ACC112 (cell line): Measurements from ENCODE around the gene PCDHGA12.
"Not testable (repeated sequence)": the region's sequence is repeated elsewhere in the genome, so short reads cannot be mapped to it uniquely, and the experiment has no call there.

ENCODE experiments used
- H2AFZ ChIP-seq: fragments of 200-600 bp; sonication (generic); one replicate; pipeline ENCODE4 v1.6.0; 2017; ENCODE audit warnings: antibody characterized with exemption, low read length; ENCODE audit not compliant: unreplicated experiment
- H3K27ac ChIP-seq: fragments of 200-600 bp; sonication (generic); 2 replicates; pipeline ENCODE4 v1.5.1; 2014; ENCODE audit warnings: low read depth, mild to moderate bottlenecking, antibody characterized with exemption, low read length, moderate library complexity
- H3K27me3 ChIP-seq: fragments of 200-600 bp; sonication (generic); 2 replicates; pipeline ENCODE4 v1.6.1; 2014; ENCODE audit warnings: mild to moderate bottlenecking, antibody characterized with exemption, low read length, moderate library complexity, mixed read lengths; ENCODE audit not compliant: insufficient read depth
- H3K36me3 ChIP-seq: fragments of 200-600 bp; sonication (generic); 2 replicates; pipeline ENCODE4 v1.6.1; 2016; ENCODE audit warnings: mild to moderate bottlenecking, antibody characterized with exemption, low read length, moderate library complexity, mixed read lengths; ENCODE audit not compliant: insufficient read depth
- H3K4me1 ChIP-seq: fragments of 200-600 bp; sonication (generic); one replicate; pipeline ENCODE4 v1.6.1; 2016; ENCODE audit warnings: low read length, mixed read lengths; ENCODE audit not compliant: insufficient read depth, unreplicated experiment, control insufficient read depth
- H3K4me3 ChIP-seq: fragments of 200-600 bp; sonication (generic); 2 replicates; pipeline ENCODE4 v1.5.1; 2014; ENCODE audit warnings: mild to moderate bottlenecking, low read depth, low read length
- H3K79me2 ChIP-seq: fragments of 200-600 bp; sonication (generic); one replicate; pipeline ENCODE4 v1.6.0; 2016; ENCODE audit warnings: low read length; ENCODE audit not compliant: control insufficient read depth, unreplicated experiment, insufficient read depth

The PCDHGA12 gene

DNA sequence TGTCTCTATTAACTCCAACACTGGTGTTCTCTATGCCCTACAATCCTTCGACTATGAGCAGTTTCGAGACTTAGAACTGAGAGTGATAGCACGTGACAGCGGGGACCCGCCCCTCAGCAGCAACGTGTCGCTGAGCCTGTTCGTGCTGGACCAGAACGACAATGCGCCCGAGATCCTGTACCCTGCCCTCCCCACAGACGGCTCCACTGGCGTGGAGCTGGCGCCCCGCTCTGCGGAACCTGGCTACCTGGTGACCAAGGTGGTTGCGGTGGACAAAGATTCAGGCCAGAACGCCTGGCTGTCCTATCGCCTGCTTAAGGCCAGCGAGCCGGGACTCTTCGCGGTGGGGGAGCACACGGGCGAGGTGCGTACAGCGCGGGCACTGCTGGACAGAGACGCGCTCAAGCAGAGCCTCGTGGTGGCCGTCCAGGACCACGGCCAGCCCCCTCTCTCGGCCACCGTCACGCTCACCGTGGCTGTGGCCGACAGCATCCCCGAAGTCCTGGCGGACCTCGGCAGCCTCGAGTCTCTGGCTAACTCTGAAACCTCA is 7.5 kb upstream of the PCDHGA12 start:
- no peaks in the 10 kb centered on the region for H3K79me2 ChIP-seq
- H3K36me3 ChIP-seq: no peaks in the 10 kb centered on the region

GRCh38 chr5:141427783-141428426 is 2.4 kb upstream of the PCDHGA12 start:
- H3K4me1 ChIP-seq: no peaks in the 10 kb centered on the region
- H3K27me3 ChIP-seq: peaks cover 48% of the 10 kb centered on the region; the same call in 1 of the 2 replicates
- no peak overlapping the region for H3K27ac ChIP-seq
- H2AFZ ChIP-seq: no peak overlapping the region
- H3K79me2 ChIP-seq: no peaks in the 10 kb centered on the region
- H3K4me3 ChIP-seq: no peak overlapping the region
- H3K36me3 ChIP-seq: no peaks in the 10 kb centered on the region

More for the DNA sequence above, 7.5 kb upstream of the PCDHGA12 start:
- Histone ChIP-seq H3K4me1 (no peaks in the 10 kb centered on the region), H2AFZ (no peak overlapping the region), H3K4me3 (no peak overlapping the region), H3K27ac (no peak overlapping the region), H3K27me3 (peaks cover 81% of the 10 kb centered on the region)

GRCh38 chr5:141431286-141431685 is 979 bp downstream of the PCDHGA12 start:
- peak overlapping the region; percentile 13 for H2AFZ ChIP-seq
- H3K27ac ChIP-seq: no peak overlapping the region
- peak overlapping the region; percentile 70 for H3K4me3 ChIP-seq
- H3K36me3 ChIP-seq: no peaks in the 10 kb centered on the region
- no peaks in the 10 kb centered on the region for H3K79me2 ChIP-seq
- H3K27me3 ChIP-seq: peaks cover 14% of the 10 kb centered on the region; the same call in 1 of the 2 replicates
- no peaks in the 10 kb centered on the region for H3K4me1 ChIP-seq

GRCh38 chr5:141432308-141432707 is 2.0 kb downstream of the PCDHGA12 start:
- H3K4me3 ChIP-seq: 0 out of 2 replicates have a peak overlapping the region, but pooled peaks have one; percentile 70
- not testable (repeated sequence) for H2AFZ ChIP-seq, H3K36me3 ChIP-seq

DNA sequence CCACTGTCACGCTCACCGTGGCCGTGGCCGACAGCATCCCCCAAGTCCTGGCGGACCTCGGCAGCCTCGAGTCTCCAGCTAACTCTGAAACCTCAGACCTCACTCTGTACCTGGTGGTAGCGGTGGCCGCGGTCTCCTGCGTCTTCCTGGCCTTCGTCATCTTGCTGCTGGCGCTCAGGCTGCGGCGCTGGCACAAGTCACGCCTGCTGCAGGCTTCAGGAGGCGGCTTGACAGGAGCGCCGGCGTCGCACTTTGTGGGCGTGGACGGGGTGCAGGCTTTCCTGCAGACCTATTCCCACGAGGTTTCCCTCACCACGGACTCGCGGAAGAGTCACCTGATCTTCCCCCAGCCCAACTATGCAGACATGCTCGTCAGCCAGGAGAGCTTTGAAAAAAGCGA is 2.4 kb downstream of the PCDHGA12 start:
- H3K27ac ChIP-seq, H3K4me3 ChIP-seq, H2AFZ ChIP-seq, H3K36me3 ChIP-seq, H3K4me1 ChIP-seq, H3K79me2 ChIP-seq: not testable (repeated sequence)
- peaks cover 10% of the 10 kb centered on the region; the same call in 1 of the 2 replicates for H3K27me3 ChIP-seq

More at GRCh38 chr5:141432308-141432707, 2.0 kb downstream of the PCDHGA12 start:
- not testable (repeated sequence) for H3K79me2 ChIP-seq, H3K4me1 ChIP-seq, H3K27ac ChIP-seq
- H3K27me3 ChIP-seq: peaks cover 10% of the 10 kb centered on the region; the same call in 1 of the 2 replicates

GRCh38 chr5:141434006-141434405 is 3.7 kb downstream of the PCDHGA12 start:
- Histone ChIP-seq H3K4me3 (no peak overlapping the region), H3K27me3 (peaks cover 10% of the 10 kb centered on the region; the same call in 1 of the 2 replicates), H3K79me2 (no peaks in the 10 kb centered on the region), H3K36me3 (no peaks in the 10 kb centered on the region), H3K27ac (no peak overlapping the region), H2AFZ (no peak overlapping the region), H3K4me1 (no peaks in the 10 kb centered on the region)

DNA sequence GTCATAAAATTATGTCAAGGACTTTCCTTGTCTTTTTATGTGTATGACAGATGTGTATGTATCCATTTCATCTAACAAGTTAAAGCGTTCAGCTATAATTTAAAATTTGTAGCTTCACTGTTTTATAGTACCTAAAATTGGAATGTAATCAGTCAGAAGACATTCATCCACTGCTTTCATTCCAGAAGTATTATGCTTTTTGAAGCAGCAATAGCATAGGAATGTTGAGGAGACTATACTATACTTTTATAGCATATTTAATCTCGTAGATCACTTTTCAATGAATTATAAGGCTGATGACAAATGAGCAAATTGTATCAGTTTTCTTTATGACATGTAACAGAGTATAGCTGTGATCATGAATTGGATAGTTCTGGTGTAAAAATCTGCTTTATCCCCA is 6.9 kb downstream of the PCDHGA12 start:
- no peak overlapping the region for H2AFZ ChIP-seq
- no peak overlapping the region for H3K27ac ChIP-seq
- no peak overlapping the region for H3K4me3 ChIP-seq
- H3K36me3 ChIP-seq: no peaks in the 10 kb centered on the region
- H3K27me3 ChIP-seq: no peaks in the 10 kb centered on the region; the same call in 1 of the 2 replicates
- no peaks in the 10 kb centered on the region for H3K4me1 ChIP-seq
- H3K79me2 ChIP-seq: no peaks in the 10 kb centered on the region

GRCh38 chr5:141439411-141440141 is 9.3 kb downstream of the PCDHGA12 start:
- no peaks in the 10 kb centered on the region for H3K27me3 ChIP-seq
- no peak overlapping the region for H3K27ac ChIP-seq
- H3K79me2 ChIP-seq: no peaks in the 10 kb centered on the region
- H2AFZ ChIP-seq: no peak overlapping the region
- H3K36me3 ChIP-seq: no peaks in the 10 kb centered on the region
- no peaks in the 10 kb centered on the region for H3K4me1 ChIP-seq
- H3K4me3 ChIP-seq: no peak overlapping the region

DNA sequence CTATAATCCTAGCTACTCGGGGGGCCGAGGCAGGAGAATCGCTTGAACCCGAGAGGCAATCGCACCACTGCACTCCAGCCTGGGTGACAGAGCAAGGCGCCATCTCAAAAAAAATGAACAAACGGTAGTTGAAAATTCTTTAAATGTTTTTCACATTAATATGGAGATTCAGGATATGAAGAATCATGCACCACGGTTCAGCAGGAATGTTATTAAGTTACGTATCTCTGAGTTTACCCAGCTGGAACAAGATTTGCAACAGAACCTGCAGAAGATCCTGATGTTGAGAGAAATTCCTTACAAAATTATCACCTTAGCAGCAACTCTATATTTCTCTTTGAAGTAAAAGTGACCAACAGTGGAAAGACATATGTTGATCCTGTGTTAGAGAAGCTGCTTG is 10.0 kb downstream of the PCDHGA12 start:
- H3K27ac ChIP-seq: no peak overlapping the region
- no peaks in the 10 kb centered on the region for H3K4me1 ChIP-seq
- H2AFZ ChIP-seq: no peak overlapping the region
- H3K79me2 ChIP-seq: no peaks in the 10 kb centered on the region
- H3K36me3 ChIP-seq: no peaks in the 10 kb centered on the region
- no peaks in the 10 kb centered on the region for H3K27me3 ChIP-seq
- H3K4me3 ChIP-seq: no peak overlapping the region

DNA sequence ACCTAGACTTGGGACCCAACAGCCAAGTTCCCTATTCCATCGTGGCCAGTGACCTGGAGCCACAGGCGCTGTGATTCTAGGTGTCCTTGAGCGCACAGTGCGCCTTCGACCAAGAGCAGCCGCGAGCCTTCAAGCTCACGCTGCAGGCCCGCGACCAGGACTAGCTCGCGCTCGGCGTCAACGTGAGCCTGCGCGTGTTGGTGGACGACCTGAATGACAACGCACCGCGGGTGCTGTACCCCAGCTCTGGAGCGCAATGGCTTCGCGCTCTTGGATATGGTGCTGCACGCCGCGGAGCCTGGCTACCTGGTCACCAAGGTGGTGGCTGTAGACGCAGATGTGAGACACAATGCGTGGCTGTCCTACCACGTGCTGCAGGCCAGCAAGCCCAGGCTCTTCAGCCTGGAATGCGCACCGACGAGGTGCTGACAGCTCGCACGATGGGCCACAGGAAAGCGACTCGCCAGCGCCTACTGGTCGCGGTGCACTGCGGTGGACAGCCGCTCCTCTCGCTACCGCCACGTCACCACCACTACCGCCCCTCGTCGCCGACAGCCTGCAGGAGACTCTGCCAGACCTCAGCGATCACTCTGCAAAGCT is 11.4 kb downstream of the PCDHGA12 start:
- Histone ChIP-seq H3K4me3 (no peak overlapping the region), H3K36me3 (no peaks in the 10 kb centered on the region), H3K4me1 (no peaks in the 10 kb centered on the region), H3K79me2 (no peaks in the 10 kb centered on the region), H2AFZ (no peak overlapping the region), H3K27me3 (no peaks in the 10 kb centered on the region), H3K27ac (no peak overlapping the region)
